Activated CD8-positive, alpha-beta memory T cell treated with anti-CD3 and anti-CD28 coated beads, Interleukin-2, amount 50 U/mL, for 4 hours (primary cell): Measurements from ENCODE around the gene CPN2.

Experiments
- DNase-seq: peaks from one replicate; pipeline ENCODE4 v3.0.0-alpha.2; 2020

Gene CPN2

DNA sequence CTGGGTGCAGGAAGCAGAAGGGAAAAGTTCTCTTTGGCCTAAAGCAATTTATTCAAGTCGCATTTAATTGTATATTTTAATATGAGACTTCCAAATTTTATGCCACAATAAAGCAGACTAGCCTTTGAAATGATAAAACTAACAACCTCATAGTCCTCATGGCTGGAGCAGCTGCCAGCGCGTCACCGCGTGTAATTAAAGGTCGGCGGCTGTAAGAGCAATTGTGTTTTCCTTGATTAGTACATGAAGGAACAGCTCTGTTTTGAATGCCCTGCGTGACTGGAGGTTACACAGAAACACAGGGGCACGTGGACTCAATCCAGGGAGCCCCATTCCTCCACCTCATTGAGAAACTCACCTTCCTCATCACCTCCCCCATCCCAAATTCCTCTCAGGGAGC, 28.5 kb upstream of the CPN2 start:
- DNase-seq: no peak

DNA sequence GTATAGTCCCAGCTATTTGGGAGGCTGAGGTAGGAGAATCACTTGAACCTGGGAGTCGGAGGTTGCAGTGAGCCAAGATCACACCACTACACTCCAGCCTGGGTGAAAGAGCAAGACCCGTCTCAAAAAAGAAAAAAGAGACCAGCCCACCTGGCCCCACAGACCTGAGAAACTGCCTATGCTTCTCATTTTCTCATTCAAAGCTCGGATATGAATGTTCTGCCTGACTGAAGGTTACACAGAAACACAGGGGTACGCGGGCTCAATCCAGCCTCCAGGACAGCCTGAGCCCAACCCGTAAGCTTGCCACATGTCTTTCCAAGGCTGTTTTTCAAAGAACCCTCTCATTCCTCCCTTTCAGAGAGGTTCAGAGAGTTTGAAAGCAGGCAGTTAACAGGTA, 28.1 kb upstream of the CPN2 start:
- no peak for DNase-seq

DNA sequence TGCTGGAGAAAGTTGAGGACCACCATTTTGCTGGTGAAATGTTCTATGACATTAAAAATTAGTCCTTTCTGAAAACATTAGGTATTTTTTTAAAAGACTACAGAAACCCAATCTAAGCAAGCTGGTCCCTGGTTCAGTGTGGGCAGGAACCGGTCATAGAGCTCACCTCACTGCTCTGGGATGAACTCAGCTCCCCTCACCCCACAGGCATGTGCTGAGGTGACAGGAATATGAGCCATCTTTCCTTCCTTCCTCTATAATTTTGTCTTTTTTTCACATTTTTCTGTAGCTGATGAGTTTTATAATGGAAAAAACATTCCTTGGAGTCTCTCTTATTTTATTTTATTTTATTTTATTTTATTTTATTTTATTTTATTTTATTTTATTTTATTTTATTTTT, 26.6 kb upstream of the CPN2 start:
- DNase-seq: no peak

DNA sequence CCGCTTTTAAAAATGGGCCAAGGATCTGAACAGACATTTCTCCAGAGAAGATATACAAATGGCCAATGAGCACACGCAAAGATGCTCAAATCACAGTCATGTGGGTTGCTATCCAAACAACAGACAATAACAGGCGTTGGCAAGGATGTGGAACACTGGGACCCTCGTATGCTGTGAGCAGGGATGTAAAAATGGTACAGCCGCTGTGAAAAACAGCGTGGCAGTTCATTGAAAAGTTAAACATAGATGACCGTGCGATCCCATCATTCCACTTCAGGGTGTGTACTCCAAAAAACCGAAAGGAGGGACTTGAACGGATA, 25.1 kb upstream of the CPN2 start:
- no peak for DNase-seq

DNA sequence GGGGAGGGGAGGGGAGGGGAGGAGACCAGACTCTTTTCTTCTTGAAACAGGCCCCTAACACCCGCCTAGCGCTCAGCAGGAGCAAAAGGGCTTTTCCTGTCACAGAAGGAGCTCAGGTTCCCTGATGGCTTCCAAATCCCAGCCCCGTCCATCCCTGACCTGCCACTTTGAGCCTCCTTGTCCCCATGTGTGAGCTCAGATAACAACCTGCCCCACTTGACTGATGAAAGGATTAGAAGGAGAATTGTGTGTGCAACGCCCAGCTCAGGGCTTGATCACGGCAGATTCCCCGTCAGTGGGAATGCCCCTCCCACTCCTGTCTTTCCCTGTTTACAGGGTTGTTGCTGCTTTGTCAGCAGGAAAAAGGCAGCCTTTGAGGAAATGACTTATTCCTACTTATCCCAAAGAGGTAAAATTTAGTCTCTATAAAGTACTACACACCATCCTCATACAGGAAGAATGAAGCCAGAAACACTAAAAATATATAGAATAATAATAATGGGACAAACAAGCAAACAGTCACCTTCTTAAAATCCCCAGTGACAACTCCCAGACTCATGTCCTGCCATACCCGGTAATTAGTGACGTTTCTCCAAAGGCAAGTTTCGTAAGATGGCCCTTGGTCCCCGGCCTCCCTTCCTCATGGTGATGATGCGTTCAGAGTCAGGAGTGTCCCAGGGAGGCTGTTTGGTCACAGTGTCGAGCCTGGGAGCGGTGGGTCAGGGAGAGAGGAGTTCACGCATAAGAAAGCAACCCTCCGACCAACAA, 24.5 kb upstream of the CPN2 start:
- DNase-seq: no peak

DNA sequence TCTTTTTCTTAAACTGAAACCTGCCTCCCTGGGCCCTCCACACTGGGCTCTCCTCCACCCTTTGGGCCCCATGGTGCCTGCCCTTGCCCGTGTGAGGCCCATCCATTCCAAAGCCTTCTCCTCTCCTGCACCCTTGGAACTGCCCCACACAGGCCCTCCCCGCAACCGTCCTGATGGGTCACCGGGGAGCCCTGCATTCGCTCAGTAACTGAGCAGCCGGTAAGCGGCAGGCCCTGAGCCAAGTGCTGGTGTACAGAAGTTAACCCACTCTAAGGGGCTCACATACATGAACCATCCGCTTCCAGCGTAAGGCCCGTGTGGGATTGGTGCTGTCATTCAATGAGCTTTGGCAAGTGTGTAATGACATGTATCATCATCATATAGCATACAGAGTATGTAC, 23.8 kb upstream of the CPN2 start:
- DNase-seq: no peak

DNA sequence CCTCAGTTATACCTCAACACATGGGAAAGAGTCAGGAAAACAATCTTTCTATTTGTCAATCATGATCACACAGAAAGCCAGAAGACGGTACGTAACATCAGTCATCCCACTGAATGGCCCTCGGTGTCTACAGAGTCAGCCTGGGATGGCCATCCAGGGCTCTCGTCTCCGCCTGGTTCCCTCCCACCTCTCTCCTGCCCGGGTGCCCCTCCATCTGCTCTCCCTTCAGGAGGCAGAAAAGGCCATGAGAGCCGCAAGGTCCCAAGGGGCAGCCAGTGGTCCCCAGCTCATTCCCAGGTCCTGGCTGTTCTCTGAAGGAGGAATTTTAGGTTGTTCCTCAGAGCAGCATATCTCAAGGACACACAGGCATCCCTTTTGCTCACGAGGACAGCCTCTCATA, 22.8 kb upstream of the CPN2 start:
- DNase-seq: no peak

DNA sequence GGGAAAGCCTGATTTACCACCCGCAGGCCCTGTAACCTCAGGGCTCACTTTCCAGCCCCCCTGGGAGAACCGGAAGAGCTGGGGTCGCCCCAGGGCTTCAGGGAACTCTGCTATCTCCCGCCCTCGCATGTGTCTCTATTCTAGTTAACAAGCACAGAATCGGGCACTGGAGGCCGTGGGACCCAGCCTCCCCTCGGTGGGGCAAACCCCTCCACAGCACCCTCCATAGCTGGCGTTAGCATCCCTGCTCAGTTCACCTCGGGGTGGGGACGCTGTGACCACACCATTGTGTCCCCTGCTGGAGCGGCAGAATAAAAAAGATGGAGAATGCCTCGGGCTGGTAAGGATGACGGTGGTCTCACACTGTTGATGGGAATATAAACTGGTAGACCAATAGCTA, 21.9 kb upstream of the CPN2 start:
- no peak for DNase-seq

DNA sequence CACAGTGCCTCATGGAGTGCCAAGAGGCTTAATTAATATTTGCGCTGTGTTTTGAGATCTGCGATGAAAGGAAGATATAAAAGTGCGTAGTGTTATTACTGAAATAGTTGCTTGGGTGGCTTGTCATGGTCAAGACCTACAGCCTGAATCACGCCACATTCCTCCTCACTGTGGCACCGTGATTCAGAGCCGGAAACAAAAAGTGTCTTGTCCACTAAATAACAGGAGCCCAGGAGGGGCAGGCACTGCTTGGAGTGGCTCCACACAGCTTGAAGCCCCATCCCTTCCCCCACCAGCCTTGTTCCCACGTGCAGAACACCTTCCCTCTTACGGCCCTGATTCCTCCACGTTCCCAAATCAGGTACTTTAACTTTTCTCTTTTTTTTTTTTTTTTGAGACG, 19.6 kb upstream of the CPN2 start:
- no peak for DNase-seq

DNA sequence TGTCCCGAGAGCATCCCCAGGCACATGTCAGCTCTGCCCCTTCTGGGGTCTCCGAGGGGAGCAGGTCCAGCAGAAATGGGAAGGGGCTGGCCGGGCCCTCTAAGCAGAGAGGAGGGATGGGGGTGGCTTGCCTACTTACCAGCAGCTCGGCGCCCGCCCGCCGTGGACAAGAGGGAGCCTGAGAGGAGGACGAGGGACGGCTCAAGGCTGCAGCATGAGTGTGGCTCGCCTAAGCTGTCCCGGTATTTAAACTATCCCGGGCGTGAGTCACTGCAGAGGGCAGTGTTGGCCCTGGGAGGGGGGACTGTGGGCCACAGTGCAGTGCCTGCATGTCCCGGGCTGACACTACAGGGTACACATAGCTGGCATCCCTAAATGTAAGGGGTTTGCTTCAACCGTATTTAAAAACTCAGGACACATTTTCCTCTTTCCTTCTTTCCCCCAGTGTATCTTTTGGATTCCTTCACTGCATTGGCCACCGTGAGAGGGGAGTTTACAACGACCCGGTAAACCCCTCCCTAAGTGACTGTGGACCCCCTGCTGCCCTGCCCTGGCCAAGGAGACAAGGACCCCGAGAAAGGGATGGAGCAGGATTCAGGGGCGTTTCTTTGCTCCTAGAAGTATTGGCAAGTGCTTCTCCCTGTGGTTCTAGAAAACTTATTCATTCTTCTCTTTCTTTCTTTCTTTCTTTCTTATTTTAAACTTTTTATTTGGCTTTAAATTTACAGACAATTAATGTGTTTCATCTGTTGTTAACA, 18.6 kb upstream of the CPN2 start, which contains the start of gene LRRC15:
LRRC15 (minus strand) TSS at position 222 of the 758 bp plus-strand sequence. CDS start 8,700 bp downstream, outside the sequence.
- DNase-seq: no peak

DNA sequence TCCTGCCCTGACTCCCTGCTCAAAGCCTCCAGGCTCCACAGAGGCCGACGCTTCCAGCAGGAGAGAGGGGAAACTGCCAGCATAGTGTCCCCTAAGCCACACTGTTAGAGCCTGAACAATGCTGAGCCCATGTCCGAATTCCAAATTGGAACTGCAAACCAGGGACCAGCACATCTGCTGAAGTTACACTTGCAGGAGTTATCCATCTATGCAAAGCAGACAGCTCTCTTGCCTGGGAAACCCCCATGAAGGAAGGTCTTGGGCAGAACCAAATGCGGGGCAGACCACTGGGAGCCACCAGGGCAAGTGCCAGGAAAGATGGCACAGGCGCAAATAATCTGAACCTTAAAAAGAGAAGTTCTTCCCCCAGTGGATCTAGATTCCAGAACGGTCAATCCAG, 17.8 kb upstream of the CPN2 start:
- DNase-seq: no peak

DNA sequence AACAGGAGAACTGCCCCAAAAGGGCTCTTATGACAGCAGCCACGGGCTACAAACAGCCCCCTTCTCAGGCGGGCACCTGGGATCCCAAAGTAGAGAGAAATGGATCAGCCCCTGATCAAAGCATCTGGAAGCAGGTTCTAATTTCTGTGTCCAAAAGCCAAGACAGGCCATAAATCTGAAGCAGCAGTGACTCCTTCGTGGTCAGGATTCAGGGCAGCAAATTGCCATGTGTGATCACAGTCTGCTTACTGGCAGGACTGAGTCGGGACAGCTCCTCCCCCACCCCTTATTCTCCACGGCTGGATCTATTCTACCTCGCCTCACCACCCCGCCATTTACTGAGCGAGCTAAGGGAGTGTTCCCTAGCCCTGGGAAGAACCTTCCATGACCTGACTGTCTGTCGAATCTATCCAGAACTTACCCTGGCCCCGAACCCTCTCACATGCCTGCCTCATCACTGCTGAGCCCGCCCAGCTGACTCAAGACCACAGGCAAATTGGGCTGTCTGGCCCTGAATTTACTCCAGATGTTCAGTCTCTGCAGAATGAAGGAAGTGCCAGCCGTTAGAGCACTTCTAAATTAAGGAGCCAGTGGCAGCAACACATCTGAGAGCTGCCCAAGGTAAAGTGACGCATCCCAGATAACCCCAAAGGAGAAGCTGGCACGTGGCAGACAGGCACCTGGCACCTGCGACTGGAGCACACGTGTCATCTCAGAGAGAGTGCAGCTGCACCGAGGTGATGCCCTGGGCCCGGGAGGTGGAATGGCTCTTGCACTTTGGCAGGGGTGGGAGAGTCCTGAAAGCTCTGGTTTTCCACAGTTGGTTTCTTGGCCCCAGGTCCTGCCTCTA, 17.1 kb upstream of the CPN2 start:
- DNase-seq: no peak

DNA sequence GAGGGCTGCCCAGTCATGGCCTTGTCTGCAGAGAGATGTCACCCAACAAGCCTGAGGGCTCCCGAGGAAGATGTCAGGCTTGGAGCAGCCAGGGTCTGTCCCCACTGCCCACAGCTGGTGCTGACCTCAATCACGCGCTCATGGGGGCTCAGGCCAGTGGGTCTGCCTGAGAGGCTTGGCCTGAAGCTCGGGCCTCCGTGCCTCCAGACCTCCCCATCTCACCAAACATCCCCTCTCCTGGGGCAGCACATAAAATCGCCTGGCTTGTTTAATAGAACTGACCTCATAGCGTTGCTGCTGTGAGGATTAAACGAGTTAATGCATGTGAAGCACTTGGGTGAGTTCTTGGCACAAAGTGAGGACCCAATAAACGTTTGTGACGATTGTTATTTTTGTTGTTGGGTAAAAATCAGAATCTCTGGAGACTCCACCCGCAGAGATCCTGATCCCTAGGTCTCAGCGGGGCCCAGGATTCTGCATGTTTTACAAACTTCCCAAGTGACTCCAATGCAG, 14.9 kb upstream of the CPN2 start:
- no peak for DNase-seq

DNA sequence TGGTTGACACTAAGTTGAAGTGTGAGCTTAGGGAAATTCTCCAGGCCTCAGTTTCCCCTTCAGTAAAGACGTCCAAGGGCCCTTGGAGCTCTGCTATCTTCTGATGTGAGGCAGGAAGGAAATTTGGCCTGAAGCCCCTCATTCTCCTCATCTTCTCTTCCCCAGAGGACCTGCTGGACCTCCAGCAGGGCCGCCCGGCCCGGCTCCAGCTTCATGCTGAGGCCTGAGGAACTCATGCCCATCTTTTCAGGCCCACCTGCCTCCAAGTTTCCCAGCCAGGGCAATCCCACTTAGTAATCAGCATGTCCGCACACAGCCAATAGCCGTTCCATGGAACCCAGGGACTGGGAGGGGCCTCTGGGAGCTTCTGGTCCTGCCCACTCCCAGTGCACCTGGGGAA, 14.4 kb upstream of the CPN2 start:
- DNase-seq: no peak

DNA sequence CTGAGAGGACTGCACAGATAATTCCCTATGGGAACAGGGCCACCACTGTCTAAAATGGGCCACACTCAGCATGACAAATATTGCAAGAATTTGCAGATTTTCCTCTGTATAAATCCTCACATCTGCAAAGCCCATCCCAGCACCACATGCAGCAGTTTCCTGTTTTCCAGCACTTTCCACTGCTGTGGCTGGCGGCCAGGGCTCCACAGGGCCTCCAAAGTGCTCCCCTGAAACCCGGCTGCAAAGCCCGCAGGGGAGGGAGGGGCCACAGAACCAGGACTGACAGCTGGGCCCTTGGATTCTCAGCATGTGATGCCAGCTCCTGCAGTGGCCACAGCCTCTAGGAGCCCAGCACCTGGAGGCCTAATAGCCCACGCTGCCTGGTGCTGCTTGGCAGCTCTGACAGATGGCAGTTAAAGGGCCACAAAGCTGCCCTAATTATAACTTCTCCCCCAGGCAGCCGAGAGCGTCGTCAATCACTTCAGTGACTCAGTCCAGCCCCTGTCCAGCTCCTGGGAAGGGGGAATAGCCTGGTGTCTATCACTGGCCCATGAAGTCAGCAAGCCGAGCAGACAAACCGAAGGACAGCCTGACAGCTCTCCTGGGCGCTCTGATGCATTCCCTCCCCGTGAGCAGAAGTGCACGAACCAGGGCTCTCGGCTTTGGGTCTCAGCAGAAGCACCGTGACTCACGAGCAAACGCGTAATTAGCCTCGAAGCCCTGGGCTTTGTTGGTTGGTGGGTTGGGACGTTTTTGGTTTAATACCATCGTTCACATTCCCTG, 13.7 kb upstream of the CPN2 start:
- DNase-seq: no peak

DNA sequence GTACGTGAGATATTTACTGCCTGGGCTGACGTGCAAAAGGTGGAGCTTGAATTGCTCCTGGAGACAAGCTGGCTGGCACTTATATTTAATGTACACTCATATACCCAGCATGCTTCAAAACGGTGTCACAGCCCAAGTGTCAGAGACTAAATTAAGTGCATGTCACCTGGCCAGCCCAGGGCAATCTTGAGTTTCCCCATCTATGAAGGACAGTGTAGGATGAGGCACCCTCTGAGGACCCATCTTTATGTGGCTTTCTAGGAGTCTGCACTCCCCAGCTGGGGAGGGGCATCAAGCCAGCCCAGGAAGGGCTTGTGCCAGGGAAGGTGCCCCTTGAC, 13.2 kb upstream of the CPN2 start:
- DNase-seq: no peak

DNA sequence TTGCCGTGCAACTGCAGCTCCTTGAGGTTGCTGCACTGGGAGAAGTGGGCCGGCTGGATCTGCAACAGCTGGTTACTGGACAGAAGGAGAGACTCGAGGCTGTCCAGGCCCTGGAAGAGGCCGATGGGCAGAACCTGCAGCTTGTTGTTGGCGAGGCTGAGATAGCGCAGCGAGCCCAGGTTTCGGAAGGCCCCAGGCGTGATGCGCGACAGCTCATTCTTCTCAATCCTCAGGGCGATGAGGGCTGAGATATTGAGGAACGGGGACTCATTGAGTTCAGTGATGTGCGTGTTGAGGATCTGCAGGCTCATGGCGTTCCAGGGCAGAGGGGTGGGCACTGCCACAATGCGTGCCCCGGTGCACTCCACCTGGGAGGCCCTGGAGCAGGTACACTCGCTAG, 9.4 kb upstream of the CPN2 start:
- no peak for DNase-seq

DNA sequence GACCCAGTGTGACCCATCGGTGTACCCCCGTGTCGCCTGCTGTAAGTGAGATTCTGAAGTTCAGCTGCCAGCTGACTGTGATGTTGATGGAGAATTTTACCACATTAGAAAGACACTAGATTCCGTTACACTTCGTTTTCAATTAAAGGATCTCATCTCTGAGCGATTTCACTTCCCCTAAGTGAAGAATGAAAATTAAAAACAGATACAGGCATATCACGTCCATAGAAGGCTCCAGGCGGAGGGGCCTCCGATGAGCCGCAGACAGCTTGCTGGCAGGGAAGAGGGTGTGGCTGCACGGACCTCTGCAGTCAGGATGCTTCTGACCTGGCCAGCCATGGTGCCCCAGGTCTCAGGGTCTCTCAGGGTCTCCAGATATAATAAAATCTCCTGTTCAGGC, 6.6 kb upstream of the CPN2 start:
- DNase-seq: no peak

DNA sequence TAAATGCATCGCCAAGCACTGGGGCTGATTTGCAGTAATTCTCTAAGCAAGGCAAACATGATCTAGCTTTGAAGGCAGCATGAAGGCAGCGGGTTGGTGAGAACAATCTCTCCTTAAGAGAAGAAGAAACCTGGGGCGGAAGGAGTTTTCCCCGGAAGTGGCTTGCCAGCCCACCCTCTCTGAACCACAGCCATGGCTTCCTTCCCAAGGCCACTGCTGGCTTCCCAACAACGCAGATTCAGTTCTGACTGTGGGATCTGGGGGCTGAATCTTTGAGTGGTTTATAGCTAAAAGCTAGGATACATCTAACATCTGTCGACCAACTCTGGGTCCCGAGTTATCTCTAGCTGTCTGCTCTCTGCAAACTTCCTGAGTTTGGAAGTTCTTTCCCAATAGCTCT, 4.3 kb upstream of the CPN2 start:
- DNase-seq: no peak

DNA sequence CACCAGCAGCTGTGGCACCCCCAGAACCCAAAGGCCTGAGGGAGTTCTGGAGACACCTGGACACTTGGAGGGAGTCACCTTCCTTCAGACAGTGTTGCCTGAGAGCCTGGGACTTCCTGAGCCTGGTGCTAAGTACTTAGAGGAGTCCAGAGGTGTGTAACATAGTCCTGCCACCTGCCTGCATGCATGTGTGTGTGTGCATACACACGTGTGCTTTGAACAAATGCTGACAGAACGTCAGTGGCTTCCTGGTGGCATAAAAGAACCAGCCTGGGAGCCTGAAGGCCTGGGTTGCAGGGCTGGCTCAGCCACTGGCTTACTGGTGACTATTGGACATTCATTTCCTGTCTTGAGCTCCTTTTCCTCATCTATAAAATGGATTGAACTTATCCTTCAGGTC, 3.2 kb upstream of the CPN2 start:
- DNase-seq: no peak

DNA sequence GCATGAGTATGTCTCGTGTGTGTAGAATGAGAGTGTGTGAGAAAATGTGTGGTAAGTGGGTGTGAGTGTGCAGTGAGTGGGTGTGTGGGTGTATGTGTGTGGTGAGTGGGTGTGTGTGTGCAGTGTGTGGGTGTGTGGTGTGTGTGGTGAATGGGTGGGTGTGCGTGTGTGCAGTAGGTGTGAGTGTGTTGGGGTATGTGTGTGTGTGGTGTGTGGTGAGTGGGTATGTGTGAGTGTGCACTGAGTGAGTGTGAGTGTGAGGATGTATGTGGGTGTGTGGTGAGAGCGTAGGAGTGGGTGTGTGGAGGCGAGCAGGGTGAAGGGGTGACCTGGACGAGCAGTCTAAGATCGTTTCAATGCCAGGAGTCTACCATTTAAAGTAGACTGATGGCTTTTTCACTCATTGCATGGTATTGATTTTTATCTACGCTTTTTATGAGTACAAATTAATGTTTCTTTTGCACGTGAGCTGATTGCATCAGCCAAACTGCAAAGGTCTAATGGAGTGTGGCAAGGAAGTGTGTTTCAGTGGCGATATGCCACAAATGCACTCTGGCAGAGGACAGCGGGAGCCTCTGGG, 1.6 kb upstream of the CPN2 start:
- no peak for DNase-seq

DNA sequence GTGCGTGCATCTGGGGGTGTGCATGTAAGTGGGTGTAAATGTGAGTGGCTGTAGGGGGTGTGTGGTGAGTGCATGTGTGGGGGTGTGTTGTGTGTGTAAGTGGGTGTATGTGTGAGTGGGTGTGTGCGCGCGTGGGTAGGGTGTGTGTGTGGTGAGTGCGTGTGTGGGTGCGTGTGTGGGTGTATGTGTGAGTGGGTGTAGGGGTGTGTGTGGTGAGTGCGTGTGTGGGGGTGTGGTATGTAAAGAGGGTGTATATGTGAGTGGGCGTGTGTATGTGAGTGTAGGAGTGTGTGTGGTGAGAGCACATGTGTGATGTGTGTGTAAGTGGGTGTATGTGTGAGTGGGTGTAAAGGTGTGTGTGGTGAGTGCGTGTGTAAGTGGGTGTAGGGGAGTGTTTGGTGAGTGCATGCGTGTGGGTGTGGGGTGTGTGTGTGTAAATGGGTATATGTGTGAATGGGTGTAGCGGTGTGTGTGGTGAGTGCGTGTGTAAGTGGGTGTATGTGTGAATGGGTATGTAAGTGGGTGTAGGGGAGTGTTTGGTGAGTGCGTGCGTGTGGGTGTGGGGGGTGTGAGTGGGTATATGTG, 916 bp upstream of the CPN2 start:
- no peak for DNase-seq
